NT2/D1 (cell line): ENCODE measurements around the gene ZNF708.
"Not testable (repeated sequence)": the region's sequence is repeated elsewhere in the genome, so short reads cannot be mapped to it uniquely, and the experiment has no call there.

Experiments
- DNase-seq: peaks from one replicate; pipeline ENCODE4 v3.0.0-alpha.2; 2011; ENCODE audit warnings: low read depth, low spot score
- H3K27me3 ChIP-seq: 2 replicates; pipeline ENCODE4 v1.6.0; 2011; ENCODE audit warnings: mild to moderate bottlenecking; ENCODE audit not compliant: insufficient read length, insufficient read depth
- H3K36me3 ChIP-seq: 2 replicates; pipeline ENCODE4 v1.6.1; 2011; ENCODE audit warnings: mild to moderate bottlenecking, low read length, mixed read lengths; ENCODE audit not compliant: insufficient read depth, insufficient read length
- H3K4me1 ChIP-seq: 2 replicates; pipeline ENCODE4 v1.5.1; 2011; ENCODE audit not compliant: insufficient read depth, insufficient read length
- H3K4me3 ChIP-seq: 2 replicates; pipeline ENCODE4 v1.5.1; 2011; ENCODE audit warnings: low read depth; ENCODE audit not compliant: insufficient read length
- H3K9ac ChIP-seq: 2 replicates; pipeline ENCODE4 v1.6.0; 2011; ENCODE audit warnings: low read depth; ENCODE audit not compliant: insufficient read length
- H3K9me3 ChIP-seq: 2 replicates; pipeline ENCODE4 v1.5.1; 2011; ENCODE audit warnings: mild to moderate bottlenecking, low read length; ENCODE audit not compliant: insufficient read depth
- SUZ12 ChIP-seq: IDR thresholded peaks from 2 replicates; pipeline ENCODE4 v1.6.1; 2011; ENCODE audit not compliant: insufficient read length, insufficient read depth; ENCODE audit errors: extremely low read depth
- YY1 ChIP-seq: IDR thresholded peaks from 2 replicates; pipeline ENCODE4 v1.6.1; 2011; ENCODE audit not compliant: insufficient read length, insufficient read depth
- ZNF274 ChIP-seq: IDR thresholded peaks from 2 replicates; pipeline ENCODE4 v1.6.1; 2011; ENCODE audit warnings: mild to moderate bottlenecking, low read depth, low read length

ZNF708 gene

DNA sequence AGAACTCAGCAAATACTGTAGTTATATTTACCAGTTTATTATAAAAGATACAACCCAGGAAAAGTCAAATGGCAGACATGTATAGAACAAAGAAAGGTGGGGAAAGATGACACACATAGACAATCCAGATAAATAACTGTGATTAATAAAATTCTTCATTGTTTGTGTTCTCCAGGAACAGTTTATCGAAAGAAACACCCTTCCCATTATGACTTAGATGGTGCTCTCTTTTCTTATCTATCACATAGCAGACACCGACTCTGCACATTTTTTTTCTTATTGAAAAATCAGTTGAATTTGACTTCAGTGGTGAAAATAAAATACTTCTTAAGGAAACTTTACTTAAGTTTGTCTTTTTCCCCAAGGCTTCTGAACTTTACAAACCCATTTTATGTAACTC lies 6.2 kb downstream of the ZNF708 start:
- TF ChIP-seq ZNF274 = no peak
- TF ChIP-seq YY1 = no peak
- TF ChIP-seq SUZ12 = no peak
- no peak for DNase-seq
- Histone ChIP-seq H3K9ac (no peak overlapping the region), H3K9me3 (peaks cover 8% of the 10 kb centered on the region; the same call in 1 of the 2 replicates), H3K27me3 (no peaks in the 10 kb centered on the region), H3K4me3 (no peak overlapping the region), H3K4me1 (no peaks in the 10 kb centered on the region), H3K36me3 (peaks cover 28% of the 10 kb centered on the region)

DNA sequence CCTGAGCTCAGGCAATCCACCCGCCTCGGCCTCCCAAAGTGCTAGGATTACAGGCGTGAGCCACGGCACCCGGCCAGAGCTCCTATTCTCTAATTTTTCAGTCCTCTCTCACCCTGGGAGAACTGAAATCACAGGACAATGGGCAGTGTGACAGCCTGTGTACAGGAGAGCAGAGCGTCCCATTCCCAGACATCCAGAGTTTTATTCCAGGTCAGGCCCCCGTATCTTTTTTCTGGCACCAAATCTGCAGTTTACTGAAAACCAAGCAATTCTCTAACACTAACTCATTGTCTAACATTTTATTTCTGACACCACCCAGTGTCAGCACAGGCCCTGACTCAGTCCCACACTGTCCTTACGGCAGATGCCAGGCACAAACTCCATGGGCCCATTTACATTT lies 6.7 kb downstream of the ZNF708 start:
- TF ChIP-seq ZNF274 (no peak), YY1 (no peak), SUZ12 (no peak)
- DNase-seq = no peak
- H3K4me1 ChIP-seq = no peaks in the 10 kb centered on the region
- peaks cover 8% of the 10 kb centered on the region; the same call in 1 of the 2 replicates for H3K9me3 ChIP-seq
- no peak overlapping the region for H3K9ac ChIP-seq
- H3K36me3 ChIP-seq = peaks cover 27% of the 10 kb centered on the region
- no peaks in the 10 kb centered on the region for H3K27me3 ChIP-seq
- no peak overlapping the region for H3K4me3 ChIP-seq

DNA sequence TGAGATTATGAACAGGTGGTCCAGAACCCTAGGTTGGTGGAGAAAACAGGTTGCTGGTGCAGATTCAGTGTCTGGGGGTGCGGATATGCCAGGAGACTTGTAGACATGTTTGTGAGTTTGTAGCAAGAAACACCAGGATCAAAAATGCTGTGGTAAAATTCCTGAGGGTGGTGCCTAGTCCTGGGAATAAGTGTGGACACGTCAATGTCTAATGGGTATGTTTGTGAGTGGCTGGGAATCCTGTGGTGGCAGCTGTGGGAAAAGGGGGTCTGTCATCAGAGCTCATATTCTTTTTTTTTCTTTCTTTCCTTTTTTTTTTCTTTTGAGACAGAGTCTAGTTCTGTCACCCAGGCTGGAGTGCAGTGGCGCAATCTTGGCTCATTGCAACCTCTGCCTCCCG lies 7.2 kb downstream of the ZNF708 start:
- Histone ChIP-seq H3K9ac (no peak overlapping the region), H3K9me3 (peaks cover 8% of the 10 kb centered on the region; the same call in 1 of the 2 replicates), H3K36me3 (peaks cover 28% of the 10 kb centered on the region), H3K4me1 (no peaks in the 10 kb centered on the region), H3K27me3 (no peaks in the 10 kb centered on the region), H3K4me3 (no peak overlapping the region)
- TF ChIP-seq ZNF274 (no peak), SUZ12 (no peak), YY1 (no peak)
- no peak for DNase-seq

DNA sequence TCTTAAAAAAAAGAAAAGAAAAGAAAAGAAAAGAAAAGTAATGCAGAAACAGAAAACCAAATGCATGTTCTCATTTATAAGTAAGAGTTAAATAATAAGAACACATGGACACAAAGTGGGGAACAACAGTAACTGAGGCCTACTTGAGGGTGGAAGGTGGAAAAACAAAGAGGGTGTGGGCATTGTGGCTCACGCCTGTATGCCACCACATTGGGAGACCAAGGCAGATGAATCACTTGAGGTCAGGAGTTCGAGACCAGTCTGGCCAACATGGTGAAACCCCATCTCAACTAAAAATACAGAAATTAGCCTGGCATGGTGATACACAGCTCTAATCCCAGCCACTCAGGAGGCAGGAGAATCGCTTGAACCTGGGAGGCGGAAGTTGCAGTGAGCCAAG lies 8.1 kb downstream of the ZNF708 start:
- Histone ChIP-seq H3K27me3 (no peaks in the 10 kb centered on the region), H3K4me3 (no peak overlapping the region), H3K9ac (no peak overlapping the region), H3K4me1 (no peaks in the 10 kb centered on the region), H3K36me3 (peaks cover 22% of the 10 kb centered on the region), H3K9me3 (peaks cover 3% of the 10 kb centered on the region; the same call in 1 of the 2 replicates)
- DNase-seq = no peak
- TF ChIP-seq YY1 = no peak
- no peak for TF ChIP-seq ZNF274
- TF ChIP-seq SUZ12 = no peak

DNA sequence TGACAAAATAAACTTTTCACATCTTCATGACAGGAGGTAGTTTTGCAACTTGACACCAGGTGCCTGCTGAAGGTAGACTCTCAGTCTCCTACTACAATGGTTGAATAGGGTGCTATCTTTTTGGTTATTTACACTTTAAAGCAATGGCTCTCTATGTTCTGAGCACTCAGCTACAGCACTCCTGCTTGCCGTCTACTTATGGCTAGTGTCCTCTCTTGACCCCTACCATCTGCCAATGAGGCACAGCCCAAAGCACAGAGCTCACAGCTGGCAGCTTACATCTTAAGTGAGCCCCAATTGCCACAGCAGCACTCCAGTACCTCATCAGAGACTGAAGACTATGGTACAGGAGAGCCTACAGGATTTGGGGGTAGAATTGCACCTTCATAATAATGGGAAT lies 11.4 kb downstream of the ZNF708 start:
- TF ChIP-seq SUZ12 (no peak), YY1 (no peak), ZNF274 (no peak)
- H3K36me3 ChIP-seq = peaks cover 22% of the 10 kb centered on the region
- no peaks in the 10 kb centered on the region for H3K9me3 ChIP-seq
- no peaks in the 10 kb centered on the region for H3K4me1 ChIP-seq
- no peak overlapping the region for H3K4me3 ChIP-seq
- no peak for DNase-seq
- H3K9ac ChIP-seq = no peak overlapping the region
- H3K27me3 ChIP-seq = no peaks in the 10 kb centered on the region

DNA sequence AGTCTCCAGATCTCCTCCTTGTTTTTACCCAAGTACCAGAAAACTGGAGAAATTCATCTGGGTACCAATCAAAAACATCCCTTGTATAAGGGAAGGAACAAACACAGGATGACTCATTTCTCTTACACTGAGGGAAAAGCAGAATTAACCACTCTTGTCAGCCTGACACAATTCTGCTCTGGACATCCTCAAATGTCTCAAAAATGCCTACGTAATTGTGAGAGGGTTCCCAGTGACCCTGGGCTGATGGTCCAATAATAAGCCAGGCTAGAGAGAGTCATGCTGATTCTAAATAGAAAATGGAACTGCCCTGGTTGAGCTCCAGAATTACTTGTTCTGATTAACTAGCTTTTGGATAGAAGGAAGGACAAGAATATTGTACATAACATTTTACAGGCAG lies 14.5 kb downstream of the ZNF708 start:
- TF ChIP-seq YY1 (no peak), SUZ12 (no peak), ZNF274 (no peak)
- Histone ChIP-seq H3K9ac (no peak overlapping the region), H3K36me3 (peaks cover 30% of the 10 kb centered on the region), H3K4me1 (no peaks in the 10 kb centered on the region), H3K4me3 (no peak overlapping the region), H3K27me3 (no peaks in the 10 kb centered on the region), H3K9me3 (no peaks in the 10 kb centered on the region)
- DNase-seq = no peak

DNA sequence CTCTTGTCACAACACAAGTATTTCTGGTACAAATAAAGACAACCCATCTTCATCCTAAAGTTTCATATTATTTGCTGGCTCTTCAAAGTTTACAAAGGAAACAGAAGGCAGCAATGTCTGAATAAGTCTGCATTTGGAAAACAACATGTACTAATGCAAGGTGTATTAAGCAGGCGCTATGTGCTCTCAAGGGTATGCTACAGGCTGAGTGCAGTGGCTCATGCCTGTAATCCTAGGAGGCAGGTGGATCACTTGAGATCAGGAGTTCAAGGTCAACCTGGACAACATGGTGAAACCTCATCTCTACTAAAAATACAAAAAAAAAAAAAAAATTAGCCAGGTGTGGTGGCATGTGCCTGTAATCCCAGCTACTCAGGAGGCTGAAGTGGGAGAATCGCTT lies 16.4 kb downstream of the ZNF708 start:
- H3K27me3 ChIP-seq, DNase-seq, H3K4me3 ChIP-seq, H3K9me3 ChIP-seq, H3K9ac ChIP-seq, H3K4me1 ChIP-seq: not testable (repeated sequence)
- peaks cover 32% of the 10 kb centered on the region for H3K36me3 ChIP-seq

DNA sequence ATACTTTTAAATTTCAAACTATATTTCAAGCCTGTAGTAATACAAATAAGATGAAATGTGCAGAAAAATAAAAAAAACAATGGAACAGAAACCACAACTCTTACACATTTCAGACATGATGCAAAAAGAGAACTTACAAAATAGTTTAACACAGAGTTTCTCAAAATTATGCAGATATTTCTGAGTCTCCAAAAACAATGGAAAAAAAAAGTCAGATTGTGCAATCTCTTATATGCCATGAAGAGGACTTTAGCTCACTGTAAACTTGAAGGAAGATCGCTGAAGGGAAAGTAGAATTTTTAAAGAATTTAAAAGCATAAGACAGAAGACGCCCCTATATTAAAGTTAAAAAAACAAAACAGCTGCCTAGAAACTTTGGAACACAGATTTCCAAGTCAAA lies 20.4 kb downstream of the ZNF708 start:
- no peak for TF ChIP-seq ZNF274
- TF ChIP-seq SUZ12 = no peak
- no peak for TF ChIP-seq YY1
- Histone ChIP-seq H3K4me3 (no peak overlapping the region), H3K4me1 (no peaks in the 10 kb centered on the region), H3K36me3 (peaks cover 57% of the 10 kb centered on the region), H3K9me3 (no peaks in the 10 kb centered on the region), H3K9ac (no peak overlapping the region), H3K27me3 (no peaks in the 10 kb centered on the region)
- no peak for DNase-seq

DNA sequence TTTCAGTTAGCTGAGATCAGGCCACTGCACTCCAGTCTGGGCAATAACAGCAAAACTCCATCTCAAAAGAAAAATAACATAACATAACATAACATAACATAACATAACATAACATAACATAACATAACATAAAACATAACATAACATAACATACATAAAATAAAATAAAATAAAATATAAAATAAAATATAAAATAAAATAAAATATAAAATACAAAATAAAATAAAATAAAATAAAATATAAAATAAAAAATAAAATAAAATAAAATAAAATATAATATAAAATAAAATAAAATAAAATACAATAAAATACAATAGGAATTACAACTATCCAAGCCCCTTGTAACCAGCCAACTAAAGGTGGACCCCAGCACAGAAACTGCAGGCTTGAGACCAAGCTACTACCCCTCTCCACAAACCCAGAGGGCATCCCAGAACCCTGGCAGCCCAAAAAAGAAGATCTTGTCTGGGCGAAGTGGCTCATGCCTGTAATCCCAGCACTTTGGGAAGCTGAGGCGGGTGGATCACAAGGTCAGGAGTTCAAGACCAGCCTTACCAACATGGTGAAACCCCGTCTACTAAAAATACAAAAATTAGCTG lies 22.2 kb downstream of the ZNF708 start:
- not testable (repeated sequence) for H3K9me3 ChIP-seq, H3K9ac ChIP-seq, H3K4me3 ChIP-seq, H3K27me3 ChIP-seq, DNase-seq, H3K4me1 ChIP-seq
- peaks cover 66% of the 10 kb centered on the region for H3K36me3 ChIP-seq

DNA sequence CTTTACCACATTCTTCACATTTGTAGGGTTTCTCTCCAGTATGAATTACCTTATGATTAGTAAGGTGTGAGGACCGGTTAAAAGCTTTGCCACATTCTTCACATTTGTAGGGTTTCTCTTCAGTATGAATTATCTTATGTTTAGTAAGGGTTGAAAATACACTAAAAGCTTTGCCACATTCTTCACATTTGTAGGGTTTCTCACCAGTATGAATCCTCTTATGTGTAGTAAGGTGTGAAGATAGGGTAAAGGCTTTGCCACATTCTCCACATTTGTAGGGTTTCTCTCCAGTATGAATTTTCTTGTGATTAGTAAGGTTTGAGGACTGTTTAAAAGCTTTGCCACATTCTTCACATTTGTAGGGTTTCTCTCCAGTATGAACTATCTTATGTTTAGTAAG lies 35.4 kb downstream of the ZNF708 start:
- H3K36me3 ChIP-seq = peaks cover 47% of the 10 kb centered on the region
- not testable (repeated sequence) for H3K9ac ChIP-seq

More for the DNA sequence above, 35.4 kb downstream of the ZNF708 start:
- H3K9me3 ChIP-seq = peaks cover 44% of the 10 kb centered on the region
- H3K27me3 ChIP-seq, H3K4me3 ChIP-seq, H3K4me1 ChIP-seq, DNase-seq: not testable (repeated sequence)
